ENCODE results near the gene LARP4.
"Not testable (repeated sequence)": the region's sequence is repeated elsewhere in the genome, so short reads cannot be mapped to it uniquely, and the experiment has no call there.

The LARP4 gene

DNA sequence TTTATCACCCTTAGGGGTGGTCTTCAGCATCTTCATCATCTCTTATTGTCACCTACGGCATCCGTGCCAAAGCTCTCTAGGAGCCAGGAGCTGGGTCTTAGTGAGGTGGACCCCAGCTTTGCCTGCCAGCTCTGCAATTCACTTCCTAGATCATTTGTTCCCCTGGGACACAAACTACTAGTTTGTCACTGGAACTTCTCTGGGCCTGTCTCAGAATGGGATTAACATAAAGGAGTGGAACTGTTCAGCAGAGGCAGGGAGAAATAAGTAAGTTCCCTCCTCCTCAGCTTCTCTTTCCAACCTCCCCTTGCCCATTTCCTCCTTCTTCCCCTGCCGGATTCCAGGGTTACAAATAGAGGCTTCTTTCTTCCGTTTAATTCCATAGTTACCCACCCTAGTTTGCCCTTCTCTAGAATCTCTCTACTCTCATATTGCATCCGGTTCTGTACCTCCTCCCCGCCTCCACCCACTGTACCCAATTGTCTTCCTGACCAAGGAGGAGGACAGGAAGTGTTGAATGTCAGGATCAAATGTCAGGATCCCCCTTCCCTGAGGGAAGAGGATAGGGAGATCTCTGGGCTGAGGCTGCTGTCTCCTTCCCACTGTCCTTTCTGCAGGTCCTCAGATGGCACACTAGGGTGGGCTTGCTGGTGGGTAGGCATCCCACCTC, 25.0 kb downstream of the LARP4 start:
- H4K20me1 ChIP-seq (ENCODE audit: control insufficient read depth, insufficient read depth, low read depth, low read length), result peaks cover 5% of the 10 kb centered on the region; the same call in 1 of the 2 replicates
- peaks cover 46% of the 10 kb centered on the region for H3K36me3 ChIP-seq (ENCODE audit: control insufficient read depth, low read length)
- no peaks in the 10 kb centered on the region for H3K4me1 ChIP-seq (ENCODE audit: control insufficient read depth, low read length)
- TF ChIP-seq EZH2phosphoT487 (IDR thresholded peaks at IDR 0.05; ENCODE audit: borderline replicate concordance, low read length), result no peak
- TF ChIP-seq, protein P1, sequence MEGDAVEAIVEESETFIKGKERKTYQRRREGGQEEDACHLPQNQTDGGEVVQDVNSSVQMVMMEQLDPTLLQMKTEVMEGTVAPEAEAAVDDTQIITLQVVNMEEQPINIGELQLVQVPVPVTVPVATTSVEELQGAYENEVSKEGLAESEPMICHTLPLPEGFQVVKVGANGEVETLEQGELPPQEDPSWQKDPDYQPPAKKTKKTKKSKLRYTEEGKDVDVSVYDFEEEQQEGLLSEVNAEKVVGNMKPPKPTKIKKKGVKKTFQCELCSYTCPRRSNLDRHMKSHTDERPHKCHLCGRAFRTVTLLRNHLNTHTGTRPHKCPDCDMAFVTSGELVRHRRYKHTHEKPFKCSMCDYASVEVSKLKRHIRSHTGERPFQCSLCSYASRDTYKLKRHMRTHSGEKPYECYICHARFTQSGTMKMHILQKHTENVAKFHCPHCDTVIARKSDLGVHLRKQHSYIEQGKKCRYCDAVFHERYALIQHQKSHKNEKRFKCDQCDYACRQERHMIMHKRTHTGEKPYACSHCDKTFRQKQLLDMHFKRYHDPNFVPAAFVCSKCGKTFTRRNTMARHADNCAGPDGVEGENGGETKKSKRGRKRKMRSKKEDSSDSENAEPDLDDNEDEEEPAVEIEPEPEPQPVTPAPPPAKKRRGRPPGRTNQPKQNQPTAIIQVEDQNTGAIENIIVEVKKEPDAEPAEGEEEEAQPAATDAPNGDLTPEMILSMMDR (IDR thresholded peaks at IDR 0.05; ENCODE audit: low read depth, low read length, poor library complexity, severe bottlenecking), result no peak
- H3K4me2 ChIP-seq (ENCODE audit: low read length), result no peak overlapping the region
- peaks cover 74% of the 10 kb centered on the region for H3K79me2 ChIP-seq (ENCODE audit: control insufficient read depth, low read length)
- no peaks in the 10 kb centered on the region for H3F3A ChIP-seq (ENCODE audit: control insufficient read depth, insufficient read depth)
- no peak overlapping the region for H3K27ac ChIP-seq (ENCODE audit: low read depth, low read length)
- H3K27me3 ChIP-seq (ENCODE audit: control insufficient read depth, low read length), result no peaks in the 10 kb centered on the region
- no peaks in the 10 kb centered on the region for H3K9me2 ChIP-seq (replicated peaks; ENCODE audit: control insufficient read depth, low read length)
- H3K9me3 ChIP-seq (ENCODE audit: control insufficient read depth, insufficient read depth, low read length), result no peaks in the 10 kb centered on the region
- H3K4me3 ChIP-seq (ENCODE audit: low read length), result no peak overlapping the region

DNA sequence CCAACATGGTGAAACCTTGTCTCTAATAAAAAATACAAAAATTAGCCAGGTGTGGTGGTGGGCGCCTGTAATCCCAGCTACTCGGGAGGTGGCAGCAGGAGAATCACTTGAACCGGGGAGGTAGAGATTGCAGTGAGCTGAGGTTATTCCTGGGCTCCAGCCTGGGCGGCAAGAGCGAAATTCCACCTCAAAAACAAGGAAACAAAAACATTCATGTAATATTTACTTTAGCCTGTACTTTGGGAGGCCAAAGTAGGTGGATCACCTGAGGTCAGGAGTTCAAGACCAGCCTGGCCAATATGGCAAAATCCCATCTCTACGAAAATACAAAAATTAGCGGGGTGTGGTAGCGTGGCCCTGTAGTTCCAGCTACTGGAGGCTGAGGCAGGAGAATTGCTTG, 31.0 kb downstream of the LARP4 start:
- peaks cover 18% of the 10 kb centered on the region for H3K79me2 ChIP-seq (ENCODE audit: control insufficient read depth, low read length)

DNA sequence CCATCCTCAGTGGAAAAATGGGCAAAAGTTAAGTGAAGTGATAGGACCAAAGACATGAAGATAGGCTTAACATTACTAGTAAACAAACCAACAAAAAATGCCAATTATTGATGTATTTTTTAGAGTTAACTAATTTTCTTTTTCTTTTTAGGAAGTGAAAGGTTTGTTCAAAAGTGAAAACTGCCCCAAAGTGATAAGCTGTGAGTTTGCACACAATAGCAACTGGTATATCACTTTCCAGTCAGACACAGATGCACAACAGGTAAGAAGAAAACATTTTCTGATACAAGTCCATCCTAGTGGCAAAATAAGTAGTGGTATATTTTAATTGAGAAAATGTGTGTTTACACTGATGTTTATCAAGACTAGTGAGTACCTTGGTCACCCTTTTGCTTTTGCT, 39.6 kb downstream of the LARP4 start:
- Histone ChIP-seq H3F3A (ENCODE audit: control insufficient read depth, insufficient read depth) (peaks cover 4% of the 10 kb centered on the region), H3K36me3 (ENCODE audit: control insufficient read depth, low read length) (peaks cover 87% of the 10 kb centered on the region)

More for the DNA sequence above, 31.0 kb downstream of the LARP4 start:
- not testable (repeated sequence) for H3K9me3 ChIP-seq (ENCODE audit: control insufficient read depth, insufficient read depth, low read length); H3K4me3 ChIP-seq (ENCODE audit: low read length); H3F3A ChIP-seq (ENCODE audit: control insufficient read depth, insufficient read depth); H4K20me1 ChIP-seq (ENCODE audit: control insufficient read depth, insufficient read depth, low read depth, low read length); H3K4me1 ChIP-seq (ENCODE audit: control insufficient read depth, low read length); H3K4me2 ChIP-seq (ENCODE audit: low read length); H3K27me3 ChIP-seq (ENCODE audit: control insufficient read depth, low read length); H3K9me2 ChIP-seq (replicated peaks; ENCODE audit: control insufficient read depth, low read length); H3K27ac ChIP-seq (ENCODE audit: low read depth, low read length)
- peaks cover 85% of the 10 kb centered on the region for H3K36me3 ChIP-seq (ENCODE audit: control insufficient read depth, low read length)

DNA sequence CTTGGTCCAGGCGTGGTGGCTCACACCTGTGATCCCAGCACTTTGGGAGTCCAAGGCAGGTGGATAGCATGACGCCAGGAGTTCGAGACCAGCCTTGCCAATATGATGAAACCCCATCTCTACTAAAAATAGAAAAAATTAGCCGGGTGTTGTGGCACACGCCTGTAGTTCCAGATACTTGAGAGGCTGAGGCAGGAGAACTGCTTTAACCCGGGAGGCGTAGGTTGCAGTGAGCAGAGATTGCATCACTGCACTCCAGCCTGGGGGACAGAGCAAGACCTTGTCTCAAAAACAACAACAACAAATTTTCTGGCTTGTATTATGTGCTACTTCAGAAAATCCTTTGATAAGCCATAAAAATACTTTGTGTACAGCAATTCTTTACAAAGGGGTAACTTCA, 41.1 kb downstream of the LARP4 start:
- H3K4me1 ChIP-seq (ENCODE audit: control insufficient read depth, low read length), result no peaks in the 10 kb centered on the region
- no peaks in the 10 kb centered on the region for H3K9me2 ChIP-seq (replicated peaks; ENCODE audit: control insufficient read depth, low read length)
- no peaks in the 10 kb centered on the region for H3K9me3 ChIP-seq (ENCODE audit: control insufficient read depth, insufficient read depth, low read length)
- H3K4me2 ChIP-seq (ENCODE audit: low read length), result no peak overlapping the region
- TF ChIP-seq, protein P1 (IDR thresholded peaks at IDR 0.05; ENCODE audit: low read depth, low read length, poor library complexity, severe bottlenecking), result no peak
- no peak for TF ChIP-seq EZH2phosphoT487 (IDR thresholded peaks at IDR 0.05; ENCODE audit: borderline replicate concordance, low read length)
- no peak overlapping the region for H3K4me3 ChIP-seq (ENCODE audit: low read length)
- H3K79me2 ChIP-seq (ENCODE audit: control insufficient read depth, low read length), result no peaks in the 10 kb centered on the region
- peaks cover 79% of the 10 kb centered on the region for H3K36me3 ChIP-seq (ENCODE audit: control insufficient read depth, low read length)
- H4K20me1 ChIP-seq (ENCODE audit: control insufficient read depth, insufficient read depth, low read depth, low read length), result no peaks in the 10 kb centered on the region
- no peak overlapping the region for H3K27ac ChIP-seq (ENCODE audit: low read depth, low read length)
- peaks cover 4% of the 10 kb centered on the region for H3F3A ChIP-seq (ENCODE audit: control insufficient read depth, insufficient read depth)
- no peaks in the 10 kb centered on the region for H3K27me3 ChIP-seq (ENCODE audit: control insufficient read depth, low read length)

More for the DNA sequence above, 39.6 kb downstream of the LARP4 start:
- no peaks in the 10 kb centered on the region for H4K20me1 ChIP-seq (ENCODE audit: control insufficient read depth, insufficient read depth, low read depth, low read length)
- H3K4me1 ChIP-seq (ENCODE audit: control insufficient read depth, low read length), result no peaks in the 10 kb centered on the region
- no peak overlapping the region for H3K4me3 ChIP-seq (ENCODE audit: low read length)
- no peaks in the 10 kb centered on the region for H3K9me2 ChIP-seq (replicated peaks; ENCODE audit: control insufficient read depth, low read length)
- no peaks in the 10 kb centered on the region for H3K27me3 ChIP-seq (ENCODE audit: control insufficient read depth, low read length)
- no peak overlapping the region for H3K4me2 ChIP-seq (ENCODE audit: low read length)
- no peaks in the 10 kb centered on the region for H3K9me3 ChIP-seq (ENCODE audit: control insufficient read depth, insufficient read depth, low read length)
- 0 out of 2 replicates have a peak, but pooled peaks cover 2% of the 10 kb centered on the region for H3K79me2 ChIP-seq (ENCODE audit: control insufficient read depth, low read length)
- TF ChIP-seq, protein P1 (IDR thresholded peaks at IDR 0.05; ENCODE audit: low read depth, low read length, poor library complexity, severe bottlenecking), result no peak
- no peak for TF ChIP-seq EZH2phosphoT487 (IDR thresholded peaks at IDR 0.05; ENCODE audit: borderline replicate concordance, low read length)
- no peak overlapping the region for H3K27ac ChIP-seq (ENCODE audit: low read depth, low read length)

Data from DOHH2 (cell line).